HepG2 (cell line): ENCODE measurements around the gene CELSR2. TPM values are rescaled to one million over a fixed set of nuclear protein-coding genes. Genes with fewer than 3 reads are reported as not detected.

ENCODE experiments used
- ETV5 ChIP-seq: IDR thresholded peaks from 2 replicates; pipeline ENCODE4 v1.6.1; 2018; ENCODE audit warnings: missing biosample characterization, missing genetic modification reagents, inconsistent platforms, borderline replicate concordance
- HDAC1 ChIP-seq: sonication (generic); formaldehyde crosslinking; IDR thresholded peaks from 2 replicates; pipeline ENCODE4 v1.5.1; 2020; ENCODE audit warnings: mild to moderate bottlenecking, missing genetic modification reagents
- HOXD1 ChIP-seq: sonication (generic); formaldehyde crosslinking; IDR thresholded peaks from 2 replicates; pipeline ENCODE4 v1.5.0; 2020; ENCODE audit warnings: missing genetic modification reagents
- JUNB ChIP-seq: sonication (generic); formaldehyde crosslinking; IDR thresholded peaks from 2 replicates; pipeline ENCODE4 v1.8.0; 2022; ENCODE audit warnings: missing genetic modification reagents, mild to moderate bottlenecking, borderline replicate concordance
- KLF15 ChIP-seq: sonication (generic); formaldehyde crosslinking; IDR thresholded peaks from 2 replicates; pipeline ENCODE4 v1.8.1; 2023; ENCODE audit warnings: borderline replicate concordance, mild to moderate bottlenecking, inconsistent platforms, missing genetic modification reagents, mixed read lengths
- KLF16 ChIP-seq, 2 experiments: sonication (generic) in 1 of 2; formaldehyde crosslinking in 1 of 2; IDR thresholded peaks; 2 replicates each; pipeline versions ENCODE4 v1.6.1 to v1.8.0; 2016 to 2023; ENCODE audit warnings: missing genetic modification reagents in 2 of 2, missing compliant biosample characterization in 1 of 2
- LBX2 ChIP-seq: sonication (generic); formaldehyde crosslinking; IDR thresholded peaks from 2 replicates; pipeline ENCODE4 v1.5.0; 2020; ENCODE audit warnings: missing genetic modification reagents, mild to moderate bottlenecking, borderline replicate concordance
- MTF1 ChIP-seq: sonication (generic); formaldehyde crosslinking; IDR thresholded peaks from 2 replicates; pipeline ENCODE4 v1.5.0; 2020; ENCODE audit warnings: missing genetic modification reagents
- MTF2 ChIP-seq: sonication (generic); formaldehyde crosslinking; IDR thresholded peaks from 2 replicates; pipeline ENCODE4 v1.5.0; 2020; ENCODE audit warnings: missing genetic modification reagents, borderline replicate concordance
- NFE2L1 ChIP-seq: sonication (generic); formaldehyde crosslinking; IDR thresholded peaks from 2 replicates; pipeline ENCODE4 v1.4.0; 2020; ENCODE audit warnings: missing genetic modification reagents, mild to moderate bottlenecking, borderline replicate concordance
- NONO ChIP-seq, 2 experiments: fragments of 450-650 bp in 1 of 2; sonication (generic) in 1 of 2; formaldehyde crosslinking in 1 of 2; IDR thresholded peaks in 1 of 2; conservative IDR thresholded peaks in 1 of 2; 2 replicates each; pipeline versions ENCODE4 v1.6.1 to v1.8.0; 2017 to 2022; ENCODE audit warnings: mild to moderate bottlenecking in 1 of 2, missing genetic modification reagents in 1 of 2, moderate library complexity in 1 of 2
- PAXIP1 ChIP-seq: sonication (generic); formaldehyde crosslinking; conservative IDR thresholded peaks from 2 replicates; pipeline ENCODE4 v1.4.0; 2020; ENCODE audit warnings: mild to moderate bottlenecking, missing genetic modification reagents, moderate library complexity
- RCOR2 ChIP-seq: IDR thresholded peaks from 2 replicates; pipeline ENCODE4 v1.6.1; 2016; ENCODE audit warnings: missing biosample characterization, missing genetic modification reagents
- RFX1 ChIP-seq: fragments of 450-650 bp; IDR thresholded peaks from 2 replicates; pipeline ENCODE4 v1.6.1; 2017
- SMC3 ChIP-seq: IDR thresholded peaks from 2 replicates; pipeline ENCODE4 v1.6.1; 2011; ENCODE audit warnings: low read length, improper control_type of control experiment
- TBL1XR1 ChIP-seq: fragments of 150-350 bp; IDR thresholded peaks from 2 replicates; pipeline ENCODE4 v1.6.1; 2014; ENCODE audit warnings: borderline replicate concordance, low read length; ENCODE audit not compliant: partially characterized antibody
- ZFAT ChIP-seq: sonication (generic); formaldehyde crosslinking; conservative IDR thresholded peaks from 2 replicates; pipeline ENCODE4 v1.8.1; 2023; ENCODE audit warnings: missing genetic modification reagents, inconsistent platforms
- ZKSCAN8 ChIP-seq: IDR thresholded peaks from 2 replicates; pipeline ENCODE4 v1.6.1; 2016; ENCODE audit warnings: borderline replicate concordance, missing genetic modification reagents, missing compliant biosample characterization
- ZNF281 ChIP-seq: sonication (generic); formaldehyde crosslinking; IDR thresholded peaks from 2 replicates; pipeline ENCODE4 v1.4.0; 2020; ENCODE audit warnings: missing genetic modification reagents, borderline replicate concordance
- ZNF317 ChIP-seq: sonication (generic); formaldehyde crosslinking; IDR thresholded peaks from 2 replicates; pipeline ENCODE4 v1.5.0; 2020; ENCODE audit warnings: mild to moderate bottlenecking, missing genetic modification reagents
- polyA plus RNA-seq, 8 experiments: library from polyadenylated mRNA; depleted of rRNA in 3 of 8; stranded (reverse) in 7 of 8; unstranded in 1 of 8; fragments of >200 nt; fragmentation: Illumina TruSeq in 4 of 8; extraction: Trizol in 4 of 8; gene quantifications; 2 replicates each; pipeline versions ENCODE4 v1.2.1 to v1.2.3, GENCODE V29; 2011 to 2016; ENCODE audit warnings: low read depth in 4 of 8, missing spikeins in 1 of 8, mixed read lengths in 1 of 8; ENCODE audit not compliant: insufficient read depth in 1 of 8
- total RNA-seq, 5 experiments: library from RNA; depleted of rRNA; stranded (reverse); fragments of >200 nt; fragmentation: Illumina TruSeq; extraction: Trizol; gene quantifications; 2 replicates each; pipeline ENCODE4 v1.2.3, GENCODE V29; 2016; ENCODE audit warnings: low read depth in 1 of 5

CELSR2 gene
- total and polyA plus RNA-seq, 2 of the 13 experiments (the other 11 are each of a cell fraction or from before 2014, with no cell fraction given) = 4.0 to 6.6 TPM

- TF ChIP-seq MTF1 (CRISPR knock-in tag) (peak; percentile 94; the same call in 1 of the 2 replicates), SMC3 (no peak), ZFAT (CRISPR knock-in tag) (no peak), RFX1 (no peak), HDAC1 (peak; percentile 31; the same call in 1 of the 2 replicates), HOXD1 (CRISPR knock-in tag) (0 out of 2 replicates have a peak, but pooled peaks have one; percentile 17), ETV5 (CRISPR knock-in tag) (0 out of 2 replicates have a peak, but pooled peaks have one; percentile 5), NONO (IDR thresholded peaks at IDR 0.05) (no peak), NONO (CRISPR knock-in tag; conservative IDR thresholded peaks at IDR 0.05) (no peak; the same call in 1 of the 2 replicates), ZNF317 (CRISPR knock-in tag) (0 out of 2 replicates have a peak, but pooled peaks have one; percentile 22), ZNF281 (CRISPR knock-in tag) (no peak), JUNB (CRISPR knock-in tag) (no peak), TBL1XR1 (no peak), ZKSCAN8 (no peak), RCOR2 (no peak), LBX2 (no peak), PAXIP1 (CRISPR knock-in tag) (peak; percentile 40; the same call in 1 of the 2 replicates), NFE2L1 (CRISPR knock-in tag) (no peak), KLF16 (CRISPR knock-in tag; IDR thresholded peaks at IDR 0.05) (0 out of 4 replicates have a peak, but pooled peaks of 1 of the 2 experiments have one; percentile 2), MTF2 (CRISPR knock-in tag) (no peak), KLF15 (CRISPR knock-in tag) (no peak)
Observed at GRCh38 chr1:109299558-109300343, 50.4 kb downstream of the CELSR2 start (continued).
